GM15510 (cell line): ENCODE results near the gene IQCB1.

Experiments
- POLR2A ChIP-seq: IDR thresholded peaks from 3 replicates; pipeline ENCODE4 v1.6.1; 2011; ENCODE audit warnings: borderline replicate concordance; ENCODE audit not compliant: insufficient read length; ENCODE audit errors: extremely low read depth

IQCB1 gene

DNA sequence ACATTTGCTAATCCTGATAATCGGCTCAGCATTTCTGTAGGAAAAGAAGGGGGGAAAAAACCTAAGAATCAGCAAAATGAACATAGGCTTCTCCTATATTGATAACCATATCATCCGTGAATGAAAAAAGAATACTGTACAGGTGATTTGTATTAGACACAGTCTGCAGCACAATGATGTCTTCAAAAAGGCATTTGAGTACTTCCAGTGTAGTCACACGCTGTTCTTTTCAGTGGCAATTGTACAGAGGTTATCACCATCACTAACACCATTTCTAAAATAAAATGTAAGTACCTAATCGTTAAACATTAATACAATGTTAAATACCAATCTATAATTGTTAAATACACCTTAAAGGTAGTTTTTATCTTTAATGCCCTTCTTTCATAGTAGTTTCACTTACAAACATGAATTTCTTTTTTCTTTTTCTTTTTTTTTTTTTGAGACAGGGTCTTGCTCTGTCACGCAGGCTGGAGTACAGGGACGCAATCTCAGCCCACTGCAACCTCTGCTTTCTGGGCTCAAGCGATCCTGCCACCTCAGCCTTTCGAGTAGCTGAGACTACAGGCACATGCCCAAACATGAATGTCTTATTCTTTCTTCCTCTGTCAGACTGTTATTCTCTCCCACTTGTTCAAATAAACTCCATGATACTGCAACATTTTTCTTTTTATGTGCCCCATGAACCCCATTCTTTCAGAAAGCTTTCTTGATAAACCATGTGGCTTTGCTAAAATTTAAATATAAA lies 103.7 kb downstream of the IQCB1 start:
- TF ChIP-seq POLR2A, result no peak

GRCh38 chr3:121724130-121724529 lies 110.7 kb downstream of the IQCB1 start:
- no peak for TF ChIP-seq POLR2A

DNA sequence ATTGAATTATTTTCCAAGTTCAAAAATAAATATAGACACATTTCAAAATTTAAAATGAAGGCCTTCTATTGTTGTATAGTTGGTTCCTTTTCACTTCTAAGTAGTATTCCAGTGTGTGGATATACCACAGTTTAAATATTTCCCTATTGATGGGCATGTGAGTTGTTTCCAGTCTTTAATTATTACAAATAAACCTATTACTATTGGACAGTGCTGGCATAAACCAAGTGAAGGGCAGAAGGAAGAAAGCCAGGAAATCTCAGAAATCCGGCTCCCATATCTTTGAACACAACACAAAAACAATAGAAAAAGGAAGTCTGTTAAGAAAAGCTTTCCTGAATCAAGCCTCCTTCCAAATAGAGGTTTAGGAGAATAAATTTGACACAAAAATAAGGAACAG lies 111.4 kb downstream of the IQCB1 start:
- no peak for TF ChIP-seq POLR2A

GRCh38 chr3:121722411-121722810 lies 112.4 kb downstream of the IQCB1 start:
- no peak for TF ChIP-seq POLR2A

DNA sequence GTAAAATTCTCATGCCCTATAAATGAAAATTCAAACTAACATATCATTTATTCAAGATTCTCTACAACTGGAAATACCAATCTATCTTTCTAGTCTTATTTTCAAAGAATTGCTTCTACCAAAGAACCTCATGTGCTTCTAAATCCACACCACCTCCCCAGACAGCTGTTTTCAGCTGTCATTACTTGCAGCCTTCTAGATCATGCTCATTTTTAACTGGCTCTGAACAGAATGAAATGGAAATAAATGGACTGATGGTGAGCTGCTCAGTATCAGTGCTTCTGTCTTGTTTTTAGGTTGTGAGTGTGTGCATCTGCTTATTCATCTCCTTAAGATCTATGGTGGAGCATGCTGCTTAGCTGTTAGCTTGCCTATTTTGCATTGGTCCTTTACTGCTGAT lies 114.7 kb downstream of the IQCB1 start:
- no peak for TF ChIP-seq POLR2A
